Vagina (tissue), 2 donors: ENCODE data around the gene PPM1A.

Source experiments
- CTCF ChIP-seq, 3 experiments: fragments of 450-650 bp in 2 of 3; fragments of 200-600 bp in 1 of 3; sonication (generic) in 1 of 3; IDR thresholded peaks; one replicate each; pipeline ENCODE4 v1.5.1; 2017 to 2019; ENCODE audit warnings: antibody characterized with exemption in 3 of 3, mild to moderate bottlenecking in 2 of 3, moderate library complexity in 2 of 3
- POLR2AphosphoS5 ChIP-seq, 2 donors: sonication (generic); formaldehyde crosslinking; IDR thresholded peaks; one replicate each; pipeline ENCODE4 v1.9.0; 2017; ENCODE audit warnings: antibody characterized with exemption in 2 of 2, mild to moderate bottlenecking in 2 of 2, low read depth in 1 of 2; ENCODE audit not compliant: insufficient read depth in 1 of 2

- TF ChIP-seq CTCF (IDR thresholded peaks at IDR 0.05) (no peak), POLR2AphosphoS5 (IDR thresholded peaks at IDR 0.05; ENCODE audit: insufficient read depth in 1 of 2, low read depth in 1 of 2) (no peak)
Observed at GRCh38 chr14:60229614-60230013, 19.4 kb upstream of the PPM1A start.
